Testis (tissue), 2 donors: ENCODE data around the gene PNPLA6.

Source experiments
- POLR2A ChIP-seq: fragments of 450-650 bp; IDR thresholded peaks from one replicate; pipeline ENCODE4 v1.6.1; 2017; ENCODE audit warnings: antibody characterized with exemption, mild to moderate bottlenecking, moderate library complexity
- TF ChIP-seq, protein P1 (sequence below), 3 experiments: fragments of 450-650 bp in 2 of 3; fragments of 200-600 bp in 1 of 3; sonication (generic) in 1 of 3; IDR thresholded peaks; one replicate each; pipeline ENCODE4 v1.5.1; 2016 to 2019; ENCODE audit warnings: antibody characterized with exemption in 3 of 3, mild to moderate bottlenecking in 2 of 3, moderate library complexity in 1 of 3

DNA sequence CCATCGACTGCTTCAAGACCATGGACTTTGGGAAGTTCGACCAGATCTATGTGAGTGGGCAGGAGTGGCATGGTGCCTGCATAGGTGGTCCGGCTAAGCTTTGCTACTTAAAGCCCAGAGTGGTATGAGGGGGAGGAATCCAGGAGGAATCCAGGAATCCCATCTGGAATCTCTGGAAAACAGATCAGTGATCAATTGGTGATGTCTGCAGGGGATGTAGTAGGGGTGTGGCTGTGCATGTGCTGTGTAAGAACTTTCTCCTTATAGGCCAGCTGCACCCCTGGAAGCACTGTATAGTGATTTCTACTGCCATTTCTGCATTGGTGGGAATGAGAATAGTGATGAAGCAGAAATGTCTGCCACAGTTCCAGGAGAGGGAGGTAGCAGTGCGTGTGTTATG, 23.6 kb downstream of the PNPLA6 start:
- TF ChIP-seq POLR2A = no peak
- TF ChIP-seq, protein P1, sequence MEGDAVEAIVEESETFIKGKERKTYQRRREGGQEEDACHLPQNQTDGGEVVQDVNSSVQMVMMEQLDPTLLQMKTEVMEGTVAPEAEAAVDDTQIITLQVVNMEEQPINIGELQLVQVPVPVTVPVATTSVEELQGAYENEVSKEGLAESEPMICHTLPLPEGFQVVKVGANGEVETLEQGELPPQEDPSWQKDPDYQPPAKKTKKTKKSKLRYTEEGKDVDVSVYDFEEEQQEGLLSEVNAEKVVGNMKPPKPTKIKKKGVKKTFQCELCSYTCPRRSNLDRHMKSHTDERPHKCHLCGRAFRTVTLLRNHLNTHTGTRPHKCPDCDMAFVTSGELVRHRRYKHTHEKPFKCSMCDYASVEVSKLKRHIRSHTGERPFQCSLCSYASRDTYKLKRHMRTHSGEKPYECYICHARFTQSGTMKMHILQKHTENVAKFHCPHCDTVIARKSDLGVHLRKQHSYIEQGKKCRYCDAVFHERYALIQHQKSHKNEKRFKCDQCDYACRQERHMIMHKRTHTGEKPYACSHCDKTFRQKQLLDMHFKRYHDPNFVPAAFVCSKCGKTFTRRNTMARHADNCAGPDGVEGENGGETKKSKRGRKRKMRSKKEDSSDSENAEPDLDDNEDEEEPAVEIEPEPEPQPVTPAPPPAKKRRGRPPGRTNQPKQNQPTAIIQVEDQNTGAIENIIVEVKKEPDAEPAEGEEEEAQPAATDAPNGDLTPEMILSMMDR (IDR thresholded peaks at IDR 0.05) = no peak
